Adrenal gland (tissue), 12 donors: ENCODE data around the gene B3GALNT2. TPM values are rescaled to one million over a fixed set of nuclear protein-coding genes. Genes with fewer than 3 reads are reported as not detected.
"Not testable (repeated sequence)": the region's sequence is repeated elsewhere in the genome, so short reads cannot be mapped to it uniquely, and the experiment has no call there.

Source experiments
- DNase-seq, 7 donors: peaks; one replicate each; pipeline ENCODE4 v3.0.0-alpha.2; 2019 to 2020
- H3K27ac ChIP-seq, 5 donors: fragments of 200-600 bp; sonication (generic) in 4 of 5; 1 replicate in 3 of 5; 2 replicates in 2 of 5; pipeline versions ENCODE4 v1.5.1 to v1.8.0; 2016 to 2020; ENCODE audit warnings: mild to moderate bottlenecking in 1 of 5
- H3K27me3 ChIP-seq: fragments of 200-600 bp; 2 replicates; pipeline ENCODE4 v1.8.0; 2021
- H3K36me3 ChIP-seq, 2 donors: fragments of 200-600 bp; replicated peaks in 1 of 2; 1 replicate in 1 of 2; 2 replicates in 1 of 2; pipeline versions ENCODE4 v1.5.1 to v1.8.0; 2018 to 2022
- H3K4me1 ChIP-seq, 2 donors: fragments of 200-600 bp; replicated peaks in 1 of 2; 1 replicate in 1 of 2; 2 replicates in 1 of 2; pipeline versions ENCODE4 v1.5.1 to v1.8.0; 2018 to 2021
- H3K4me3 ChIP-seq, 4 donors: fragments of 200-600 bp; sonication (generic) in 3 of 4; one replicate each; pipeline ENCODE4 v1.5.1; 2016 to 2018
- H3K9me3 ChIP-seq, 3 donors: fragments of 200-600 bp; sonication (generic) in 1 of 3; replicated peaks in 1 of 3; 1 replicate in 2 of 3; 2 replicates in 1 of 3; pipeline versions ENCODE4 v1.5.1 to v1.8.0; 2016 to 2021
- POLR2A ChIP-seq, 2 donors: fragments of 450-650 bp; IDR thresholded peaks; one replicate each; pipeline ENCODE4 v1.6.1; 2017; ENCODE audit warnings: antibody characterized with exemption in 2 of 2, mild to moderate bottlenecking in 2 of 2, moderate library complexity in 1 of 2
- WGBS, 4 donors: extraction: QIAGEN DNeasy Blood & Tissue Kit in 2 of 4; methylation state at CpG; one replicate each; pipeline versions ENCODE4 v1.1.5 to v1.1.7; 2013 to 2017; 5-methylcytosine and 5-hydroxymethylcytosine counted together
- intact Hi-C, 2 donors: fragments of 100-400 bp; cut with DNase I; formaldehyde crosslinking; loops; one replicate each; pipeline versions ENCODE4 v1.14.1 to v1.15.0; 2022 to 2023
- polyA plus RNA-seq, 3 donors: library from polyadenylated mRNA; stranded (reverse); fragments of 200-250 nt in 2 of 3; fragments of 350-450 nt in 1 of 3; fragmentation: Illumina TruSeq in 1 of 3; extraction: RNeasy Lipid Tissue Mini Kit (QIAGEN cat#74804) in 1 of 3; gene quantifications; one replicate each; pipeline ENCODE4 v1.2.3, GENCODE V29; 2013 to 2014
- total RNA-seq, 9 donors: library from RNA; depleted of rRNA in 4 of 9; stranded (reverse); fragments of >200 nt in 4 of 9; fragments of 120-200 nt in 1 of 9; fragmentation: NEBNext Ultra II Directional in 1 of 9; extraction: Animal tissue kit (Norgen Biotek cat#: 25700) in 1 of 9; gene quantifications; one replicate each; pipeline versions ENCODE4 v1.1.0 to v1.2.4, GENCODE V29; 2013 to 2023
- TF ChIP-seq, protein P1 (sequence below), 6 experiments: fragments of 450-650 bp in 4 of 6; fragments of 200-600 bp in 2 of 6; sonication (generic) in 1 of 6; IDR thresholded peaks; 1 replicate in 5 of 6; 2 replicates in 1 of 6; pipeline versions ENCODE4 v1.5.1 to v1.8.0; 2016 to 2021; ENCODE audit warnings: antibody characterized with exemption in 6 of 6, mild to moderate bottlenecking in 2 of 6, moderate library complexity in 1 of 6
- donor health status: healthy with polysubstance abuse.
- donor health status: Bipolar disorder and iron deficiency.
- donor health status: DM: yes; HTN: yes; CAD: no.
- donor health status: DM: no; HTN: no; CAD: no.
- donor health status: DM: no; HTN: no; CAD: no.
- donor health status: DM: yes; HTN: yes; CAD: no.

B3GALNT2 gene
- total and polyA plus RNA-seq, 12 donors = 2.7 to 66.2 (median 22.9) TPM

DNA sequence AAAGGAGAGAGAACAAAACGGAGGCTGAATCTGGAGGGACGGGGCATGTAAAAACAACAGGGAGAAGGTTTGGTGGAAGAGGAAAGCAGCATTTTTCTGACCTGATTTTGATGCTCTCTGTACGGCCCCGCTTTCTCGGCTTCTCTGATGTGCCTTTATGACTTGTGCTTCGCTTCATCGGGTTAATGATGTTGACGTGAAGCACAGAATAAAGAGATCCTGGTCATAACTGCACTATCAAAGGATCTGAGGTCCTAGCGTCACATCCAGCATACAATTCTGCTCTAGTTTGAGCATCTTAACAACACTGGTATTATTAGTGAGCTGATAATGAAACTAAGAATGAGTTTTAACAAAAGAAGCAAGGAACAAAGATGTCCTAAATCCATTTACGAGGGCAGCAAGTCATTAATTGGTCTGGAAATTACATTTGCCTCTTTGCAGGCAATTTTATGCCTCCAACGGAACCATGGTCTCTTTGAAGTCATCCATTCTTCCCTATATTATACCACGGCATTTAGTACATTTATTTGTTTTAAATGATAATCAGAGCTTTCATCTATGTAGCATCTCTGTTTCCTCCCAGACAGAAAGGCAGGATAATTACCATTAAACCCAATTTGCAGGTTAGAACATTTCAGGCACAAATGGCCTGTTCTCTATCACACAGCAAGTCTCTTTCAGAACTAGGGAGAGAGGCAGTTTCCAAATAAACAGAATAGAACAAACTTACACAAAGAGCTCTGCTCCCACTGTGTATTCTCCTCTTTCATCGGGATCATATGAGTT, 45.3 kb upstream of the B3GALNT2 start:
- no peak overlapping the region for H3K4me3 ChIP-seq
- intact Hi-C loops = no loop called here
- WGBS, 4 donors = 79 to 87% (median 82%) methylated on average over 13 of the region's 13 CpGs

DNA sequence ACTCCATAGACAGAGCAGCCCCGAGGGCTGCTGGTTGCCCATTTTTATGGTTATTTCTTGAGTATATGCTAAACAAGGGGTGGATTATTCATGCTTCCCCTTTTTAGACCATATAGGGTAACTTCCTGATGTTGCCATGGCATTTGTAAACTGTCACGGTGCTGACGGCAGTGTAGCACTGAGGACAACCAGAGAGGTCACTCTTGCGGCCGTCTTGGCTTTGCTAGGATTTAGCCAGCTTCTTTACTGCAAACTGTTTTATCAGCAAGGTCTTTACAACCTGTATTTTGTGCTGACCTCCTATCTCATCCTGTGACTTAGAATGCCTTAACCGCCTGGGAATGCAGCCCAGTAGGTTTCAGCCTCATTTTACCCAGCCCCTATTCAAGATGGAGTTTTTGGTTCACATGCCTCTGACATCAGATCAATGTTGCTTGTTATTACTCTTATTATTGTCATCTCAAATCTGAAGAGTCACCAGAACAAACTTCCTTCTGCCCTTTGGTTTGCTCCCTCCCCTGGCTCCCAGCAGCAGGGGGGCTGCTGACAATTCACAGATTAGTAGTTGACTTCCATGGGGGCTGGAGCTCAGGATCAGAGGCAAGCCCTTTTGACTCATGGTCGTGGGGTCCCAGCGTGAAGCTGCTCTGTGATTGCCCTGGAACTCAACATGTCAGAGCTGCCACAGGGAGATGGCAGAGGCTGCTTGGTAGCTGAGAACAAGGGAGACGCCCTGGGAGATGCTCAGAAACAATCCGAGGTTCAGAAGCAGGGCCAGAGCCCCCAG, 42.3 kb upstream of the B3GALNT2 start:
- H3K4me1 ChIP-seq, H3K4me3 ChIP-seq, H3K36me3 ChIP-seq, intact Hi-C loops, H3K27me3 ChIP-seq, H3K9me3 ChIP-seq: not testable (repeated sequence)
- peak overlapping the region in 1 of 5 donors; percentile 14 for H3K27ac ChIP-seq
- peak in 6 of 7 donors; percentile 19 to 66 (median 43) for DNase-seq
- 46 to 50% (median 49%) methylated on average over 10 of the region's 10 CpGs for WGBS, 4 donors

More for the DNA sequence above, 45.3 kb upstream of the B3GALNT2 start:
- Histone ChIP-seq H3K27me3 (no peaks in the 10 kb centered on the region), H3K36me3 (no peaks in the 10 kb centered on the region), H3K4me1 (peaks cover 0 to 17% of the 10 kb centered on the region in 2 donors), H3K9me3 (no peaks in the 10 kb centered on the region), H3K27ac (peak overlapping the region in 1 of 5 donors; percentile 54)
- no peak for DNase-seq
- peak in 1 of 2 donors; percentile 26 for TF ChIP-seq POLR2A (IDR thresholded peaks at IDR 0.05)
- TF ChIP-seq, protein P1, sequence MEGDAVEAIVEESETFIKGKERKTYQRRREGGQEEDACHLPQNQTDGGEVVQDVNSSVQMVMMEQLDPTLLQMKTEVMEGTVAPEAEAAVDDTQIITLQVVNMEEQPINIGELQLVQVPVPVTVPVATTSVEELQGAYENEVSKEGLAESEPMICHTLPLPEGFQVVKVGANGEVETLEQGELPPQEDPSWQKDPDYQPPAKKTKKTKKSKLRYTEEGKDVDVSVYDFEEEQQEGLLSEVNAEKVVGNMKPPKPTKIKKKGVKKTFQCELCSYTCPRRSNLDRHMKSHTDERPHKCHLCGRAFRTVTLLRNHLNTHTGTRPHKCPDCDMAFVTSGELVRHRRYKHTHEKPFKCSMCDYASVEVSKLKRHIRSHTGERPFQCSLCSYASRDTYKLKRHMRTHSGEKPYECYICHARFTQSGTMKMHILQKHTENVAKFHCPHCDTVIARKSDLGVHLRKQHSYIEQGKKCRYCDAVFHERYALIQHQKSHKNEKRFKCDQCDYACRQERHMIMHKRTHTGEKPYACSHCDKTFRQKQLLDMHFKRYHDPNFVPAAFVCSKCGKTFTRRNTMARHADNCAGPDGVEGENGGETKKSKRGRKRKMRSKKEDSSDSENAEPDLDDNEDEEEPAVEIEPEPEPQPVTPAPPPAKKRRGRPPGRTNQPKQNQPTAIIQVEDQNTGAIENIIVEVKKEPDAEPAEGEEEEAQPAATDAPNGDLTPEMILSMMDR (IDR thresholded peaks at IDR 0.05) = no peak

DNA sequence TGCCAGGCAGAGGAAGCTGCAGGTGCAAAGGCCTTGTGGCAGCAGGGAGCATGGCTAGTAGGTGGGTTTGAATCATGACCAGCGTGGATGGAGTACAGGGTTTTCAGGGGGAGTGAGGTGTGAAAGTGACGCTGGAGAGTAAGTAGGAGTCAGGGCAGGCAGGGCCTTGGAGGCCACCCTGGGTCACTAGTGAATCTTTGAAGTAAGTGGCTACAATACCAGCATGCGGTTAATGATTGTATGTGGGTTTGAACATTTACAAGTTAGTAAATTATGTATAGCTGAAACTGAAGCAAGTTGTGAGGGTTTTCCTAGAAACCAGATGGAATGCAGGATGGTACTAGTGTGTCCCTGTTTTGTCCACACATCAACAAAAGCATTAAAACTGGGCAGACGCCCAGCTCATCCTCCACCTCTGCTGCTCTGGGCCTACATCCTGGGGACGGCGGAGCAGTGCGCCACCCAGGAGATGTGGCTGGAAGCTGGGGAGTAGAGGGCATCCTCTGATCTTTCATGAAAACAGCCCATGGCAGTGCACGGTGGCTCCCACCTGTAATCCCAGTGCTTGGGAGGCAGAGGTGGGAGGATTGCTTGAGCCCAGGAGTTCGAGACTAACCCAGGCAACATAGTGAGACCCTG, 41.2 kb upstream of the B3GALNT2 start:
- Histone ChIP-seq H3K27me3 (no peaks in the 10 kb centered on the region), H3K9me3 (no peaks in the 10 kb centered on the region), H3K4me1 (peaks cover 0 to 3% of the 10 kb centered on the region in 2 donors), H3K27ac (no peak overlapping the region), H3K4me3 (no peak overlapping the region), H3K36me3 (no peaks in the 10 kb centered on the region)
- no peak for DNase-seq
- intact Hi-C loops = no loop called here
- 81 to 98% (median 92%) methylated on average over 8 to 9 of the region's 9 CpGs for WGBS, 4 donors
- TF ChIP-seq, protein P1 (IDR thresholded peaks at IDR 0.05) = no peak
- no peak for TF ChIP-seq POLR2A (IDR thresholded peaks at IDR 0.05)

DNA sequence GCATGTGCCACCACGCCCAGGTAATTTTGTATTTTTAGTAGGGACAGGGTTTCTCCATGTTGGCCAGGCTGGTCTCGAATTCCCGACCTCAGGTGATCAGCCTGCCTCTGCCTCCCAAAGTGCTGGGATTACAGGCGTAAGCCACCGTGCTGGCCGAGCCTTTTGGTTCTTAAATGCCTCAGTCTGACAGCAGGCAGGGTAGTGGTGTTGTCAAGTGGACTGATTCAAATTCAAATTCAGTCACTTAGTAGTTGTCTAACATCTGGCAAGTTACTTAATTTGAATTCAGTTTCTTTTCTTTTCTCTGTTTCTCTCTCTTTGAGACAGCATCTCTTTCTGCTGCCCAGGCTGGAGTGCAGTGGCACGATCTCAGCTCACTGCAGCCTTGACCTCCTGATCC, 38.6 kb upstream of the B3GALNT2 start:
- H3K4me1 ChIP-seq, H3K4me3 ChIP-seq, DNase-seq, H3K27me3 ChIP-seq, H3K27ac ChIP-seq, H3K36me3 ChIP-seq, H3K9me3 ChIP-seq, intact Hi-C loops: not testable (repeated sequence)
- WGBS, 4 donors = 70 to 89% (median 85%) methylated on average over 5 to 7 of the region's 7 CpGs
